ENCODE measurements around the gene RPF1. TPM values are rescaled to one million over a fixed set of nuclear protein-coding genes. Genes with fewer than 3 reads are reported as not detected.

The RPF1 gene
- total RNA-seq, 6 donors from 2014 or later: 12.2 to 46.4 (median 25.4) TPM

GRCh38 chr1:84450910-84451309 lies 28.2 kb upstream of the RPF1 start:
- TF ChIP-seq EP300 (IDR thresholded peaks at IDR 0.05): no peak
- no peak for TF ChIP-seq POLR2AphosphoS5 (IDR thresholded peaks at IDR 0.05)
- no peak for TF ChIP-seq POLR2A (IDR thresholded peaks at IDR 0.05)
- no peak for TF ChIP-seq CTCF (IDR thresholded peaks at IDR 0.05)
- no peak for DNase-seq
- 67 to 75% methylated on average over 2 of the region's 2 CpGs for WGBS, 2 donors
- Histone ChIP-seq H3K9me3 (no peaks in the 10 kb centered on the region), H3K36me3 (no peaks in the 10 kb centered on the region), H3K4me1 (no peaks in the 10 kb centered on the region), H3K4me3 (no peak overlapping the region), H3K27ac (no peak overlapping the region), H3K27me3 (no peaks in the 10 kb centered on the region)
- ATAC-seq (ENCODE audit: low FRiP score in 2 of 2): peak in 1 of 2 donors; percentile 41

- WGBS, 2 donors: 63 to 66% methylated on average over 3 of the region's 3 CpGs
These were observed 26.6 kb upstream of the RPF1 start for GRCh38 chr1:84452436-84452835.

GRCh38 chr1:84462118-84462517 lies 16.9 kb upstream of the RPF1 start:
- ATAC-seq (ENCODE audit: low FRiP score in 2 of 2): no peak
- no peak overlapping the region for H3K27ac ChIP-seq
- WGBS, 2 donors: 63 to 73% methylated on average over 1 of the region's 1 CpG
- no peaks in the 10 kb centered on the region for H3K9me3 ChIP-seq
- TF ChIP-seq EP300 (IDR thresholded peaks at IDR 0.05) (no peak), CTCF (IDR thresholded peaks at IDR 0.05) (no peak), POLR2A (IDR thresholded peaks at IDR 0.05) (no peak), POLR2AphosphoS5 (IDR thresholded peaks at IDR 0.05) (no peak)
- DNase-seq: no peak
- H3K4me3 ChIP-seq: no peak overlapping the region
- no peaks in the 10 kb centered on the region for H3K4me1 ChIP-seq
- no peaks in the 10 kb centered on the region for H3K36me3 ChIP-seq
- no peaks in the 10 kb centered on the region for H3K27me3 ChIP-seq

More at GRCh38 chr1:84452436-84452835, 26.6 kb upstream of the RPF1 start:
- Histone ChIP-seq H3K36me3 (no peaks in the 10 kb centered on the region), H3K4me1 (no peaks in the 10 kb centered on the region), H3K9me3 (no peaks in the 10 kb centered on the region), H3K27me3 (no peaks in the 10 kb centered on the region), H3K4me3 (no peak overlapping the region), H3K27ac (no peak overlapping the region)
- ATAC-seq (ENCODE audit: low FRiP score in 2 of 2): no peak
- TF ChIP-seq EP300 (IDR thresholded peaks at IDR 0.05): no peak
- TF ChIP-seq POLR2A (IDR thresholded peaks at IDR 0.05): no peak
- no peak for TF ChIP-seq POLR2AphosphoS5 (IDR thresholded peaks at IDR 0.05)
- TF ChIP-seq CTCF (IDR thresholded peaks at IDR 0.05): no peak
- no peak for DNase-seq

GRCh38 chr1:84467298-84467697 lies 11.8 kb upstream of the RPF1 start:
- Histone ChIP-seq H3K4me3 (no peak overlapping the region), H3K36me3 (no peaks in the 10 kb centered on the region), H3K9me3 (no peaks in the 10 kb centered on the region), H3K27me3 (no peaks in the 10 kb centered on the region), H3K4me1 (no peaks in the 10 kb centered on the region), H3K27ac (no peak overlapping the region)
- TF ChIP-seq EP300 (IDR thresholded peaks at IDR 0.05) (no peak), POLR2A (IDR thresholded peaks at IDR 0.05) (no peak), CTCF (IDR thresholded peaks at IDR 0.05) (no peak), POLR2AphosphoS5 (IDR thresholded peaks at IDR 0.05) (no peak)
- ATAC-seq (ENCODE audit: low FRiP score in 2 of 2): no peak
- no peak for DNase-seq

- Histone ChIP-seq H3K36me3 (peaks cover 0 to 3% (median 0%) of the 10 kb centered on the region in 4 donors), H3K4me1 (peaks cover 12 to 18% (median 14%) of the 10 kb centered on the region in 4 donors), H3K4me3 (no peak overlapping the region), H3K27me3 (no peaks in the 10 kb centered on the region), H3K27ac (no peak overlapping the region), H3K9me3 (peaks cover 0 to 6% (median 0%) of the 10 kb centered on the region in 4 donors)
- DNase-seq: no peak
- ATAC-seq (ENCODE audit: low FRiP score in 2 of 2): no peak
- TF ChIP-seq EP300 (IDR thresholded peaks at IDR 0.05) (no peak), POLR2AphosphoS5 (IDR thresholded peaks at IDR 0.05) (no peak), CTCF (IDR thresholded peaks at IDR 0.05) (no peak)
- 58 to 75% methylated on average over 1 of the region's 1 CpG for whole genome bisulfite sequencing, 2 donors
These were observed 2.8 kb upstream of the RPF1 start for GRCh38 chr1:84476225-84476624.
